ENCODE measurements around the gene BCLAF1.
"Not testable (repeated sequence)": the region's sequence is repeated elsewhere in the genome, so short reads cannot be mapped to it uniquely, and the experiment has no call there.

BCLAF1 gene

GRCh38 chr6:136236466-136237293 lies 53.0 kb downstream of the BCLAF1 start:
- DNase-seq: no peak

GRCh38 chr6:136235233-136235564 lies 54.4 kb downstream of the BCLAF1 start:
- no peak for DNase-seq

GRCh38 chr6:136232701-136233100 lies 56.9 kb downstream of the BCLAF1 start:
- no peak for DNase-seq

- DNase-seq: no peak
Measured at GRCh38 chr6:136230219-136230853, 59.3 kb downstream of the BCLAF1 start.

GRCh38 chr6:136228814-136229213 lies 60.8 kb downstream of the BCLAF1 start:
- no peak for DNase-seq

GRCh38 chr6:136226674-136227377 lies 62.8 kb downstream of the BCLAF1 start:
- no peak for DNase-seq

GRCh38 chr6:136226027-136226673 lies 63.5 kb downstream of the BCLAF1 start:
- peak in 1 of 2 donors; percentile 34 for DNase-seq

- DNase-seq: no peak
Measured at GRCh38 chr6:136225496-136225895, 64.2 kb downstream of the BCLAF1 start.

GRCh38 chr6:136224974-136225373 lies 64.7 kb downstream of the BCLAF1 start:
- not testable (repeated sequence) for DNase-seq

- DNase-seq: no peak
Measured at GRCh38 chr6:136216503-136217401, 72.9 kb downstream of the BCLAF1 start.

GRCh38 chr6:136213853-136214252 lies 75.8 kb downstream of the BCLAF1 start:
- no peak for DNase-seq

GRCh38 chr6:136213012-136213539 lies 76.6 kb downstream of the BCLAF1 start:
- no peak for DNase-seq

GRCh38 chr6:136212608-136213007 lies 77.0 kb downstream of the BCLAF1 start:
- no peak for DNase-seq

- DNase-seq: no peak
Measured at GRCh38 chr6:136210398-136211165, 79.1 kb downstream of the BCLAF1 start.

GRCh38 chr6:136209496-136209895 lies 80.2 kb downstream of the BCLAF1 start:
- no peak for DNase-seq

GRCh38 chr6:136208783-136209182 lies 80.9 kb downstream of the BCLAF1 start:
- DNase-seq: no peak
